HG02763 (cell line): ENCODE data around the gene CCNL2.

ENCODE experiments used
- ATAC-seq: cut with Tn5 transposase; IDR thresholded peaks from one replicate; pipeline ENCODE4 v1.9.1; 2021; ENCODE audit warnings: mild to moderate bottlenecking, moderate library complexity; ENCODE audit not compliant: unreplicated experiment

Gene CCNL2

GRCh38 chr1:1359308-1359663 lies 39.8 kb downstream of the CCNL2 start:
- ATAC-seq = no peak

GRCh38 chr1:1358433-1359271 lies 40.5 kb downstream of the CCNL2 start, which contains the start of gene MXRA8:
TSS of gene MXRA8 (minus strand) at chr1:1358555. CDS start at chr1:1358504, 51 bp downstream.
- ATAC-seq = no peak

GRCh38 chr1:1357871-1358432 lies 41.2 kb downstream of the CCNL2 start:
- no peak for ATAC-seq

- no peak for ATAC-seq
These were observed 42.2 kb downstream of the CCNL2 start for GRCh38 chr1:1356796-1357401.

GRCh38 chr1:1356166-1356795 lies 42.9 kb downstream of the CCNL2 start:
- no peak for ATAC-seq

GRCh38 chr1:1355416-1355815 lies 43.7 kb downstream of the CCNL2 start:
- no peak for ATAC-seq

- no peak for ATAC-seq
These were observed 44.6 kb downstream of the CCNL2 start for GRCh38 chr1:1354271-1355247.

GRCh38 chr1:1353389-1354151 lies 45.6 kb downstream of the CCNL2 start:
- no peak for ATAC-seq

GRCh38 chr1:1352786-1353388 lies 46.2 kb downstream of the CCNL2 start:
- no peak for ATAC-seq

GRCh38 chr1:1351511-1352427 lies 47.4 kb downstream of the CCNL2 start:
- no peak for ATAC-seq

GRCh38 chr1:1349256-1350012 lies 49.7 kb downstream of the CCNL2 start, which contains the start of gene DVL1:
TSS of gene DVL1 (minus strand) at chr1:1349418. CDS start at chr1:1349065, 353 bp downstream.
- peak; percentile 63 for ATAC-seq

- ATAC-seq = peak; percentile 32
These were observed 50.5 kb downstream of the CCNL2 start for GRCh38 chr1:1348420-1349255.

GRCh38 chr1:1347663-1348419 lies 51.3 kb downstream of the CCNL2 start:
- ATAC-seq = no peak

- ATAC-seq = no peak
These were observed 52.0 kb downstream of the CCNL2 start for GRCh38 chr1:1347026-1347595.

GRCh38 chr1:1346501-1346890 lies 52.6 kb downstream of the CCNL2 start:
- ATAC-seq = no peak
